HG02870 (cell line): ENCODE results near the gene PRSS57.
"Not testable (repeated sequence)": the region's sequence is repeated elsewhere in the genome, so short reads cannot be mapped to it uniquely, and the experiment has no call there.

ENCODE experiments used
- ATAC-seq: cut with Tn5 transposase; IDR thresholded peaks from one replicate; pipeline ENCODE4 v1.9.1; 2021; ENCODE audit warnings: mild to moderate bottlenecking, moderate library complexity; ENCODE audit not compliant: unreplicated experiment

The PRSS57 gene

GRCh38 chr19:698529-698928 lies 3.3 kb upstream of the PRSS57 start:
- ATAC-seq, result not testable (repeated sequence)

DNA sequence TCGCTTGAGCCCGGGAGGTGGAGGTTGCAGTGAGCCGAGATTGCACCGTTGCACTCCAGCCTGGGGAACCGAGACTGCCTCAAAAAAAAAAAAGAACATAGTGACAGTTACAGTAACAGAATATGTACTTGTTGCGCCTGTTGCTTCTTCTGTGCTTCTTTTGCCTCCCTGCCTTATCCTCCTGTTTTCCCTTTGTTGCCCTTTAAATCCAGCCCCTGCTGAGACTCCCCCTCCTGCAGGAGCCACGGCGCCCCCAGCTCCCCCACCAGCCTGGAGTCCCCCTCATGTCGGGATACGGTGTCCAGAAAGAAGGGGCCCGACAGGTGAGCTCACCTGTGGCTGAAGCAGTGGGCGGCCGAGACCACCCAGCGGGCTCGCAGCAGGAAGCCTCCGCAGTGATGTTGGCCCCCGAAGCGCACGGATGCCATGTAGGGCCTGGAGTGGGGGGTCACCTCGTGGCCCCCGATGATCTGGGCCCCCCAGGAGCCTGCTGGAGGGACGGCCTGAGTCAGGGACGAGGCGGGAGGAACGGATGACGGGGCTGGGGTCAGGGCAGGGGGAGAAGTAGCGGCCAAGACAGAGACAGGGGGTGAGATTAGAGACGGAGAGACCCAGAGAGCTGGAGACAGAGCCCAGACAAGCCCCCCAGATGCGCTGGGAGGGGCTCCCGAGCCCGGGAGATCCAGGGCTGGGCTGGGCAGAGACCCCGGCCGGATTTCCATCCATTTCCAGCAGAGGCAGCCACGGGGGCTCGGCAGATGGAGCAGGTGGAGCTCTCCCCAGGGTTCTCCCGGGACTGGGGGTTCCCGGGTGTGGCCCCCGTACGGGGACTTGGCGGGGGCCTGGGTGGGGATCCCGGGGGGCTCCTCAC lies 536 bp downstream of the PRSS57 start:
- ATAC-seq, result no peak

DNA sequence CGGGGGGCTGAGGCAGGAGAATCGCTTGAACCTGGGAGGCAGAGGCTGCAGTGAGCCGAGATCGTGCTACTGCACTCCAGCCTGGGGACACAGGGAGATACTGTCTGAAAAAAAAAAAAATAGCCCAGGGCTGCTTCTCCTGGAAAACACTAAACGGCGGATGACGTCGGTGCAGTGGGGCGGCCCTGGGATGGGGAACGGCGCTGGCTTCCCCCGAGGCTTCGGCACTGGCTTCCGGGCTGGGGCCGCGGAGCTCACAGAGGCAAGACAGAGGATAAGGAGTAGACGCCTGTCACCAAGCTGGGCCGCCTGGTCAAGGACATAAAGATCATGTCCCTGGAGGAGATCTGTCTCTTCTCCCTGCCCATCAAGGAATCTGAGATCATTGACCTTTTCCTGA lies 5.0 kb downstream of the PRSS57 start:
- no peak for ATAC-seq

DNA sequence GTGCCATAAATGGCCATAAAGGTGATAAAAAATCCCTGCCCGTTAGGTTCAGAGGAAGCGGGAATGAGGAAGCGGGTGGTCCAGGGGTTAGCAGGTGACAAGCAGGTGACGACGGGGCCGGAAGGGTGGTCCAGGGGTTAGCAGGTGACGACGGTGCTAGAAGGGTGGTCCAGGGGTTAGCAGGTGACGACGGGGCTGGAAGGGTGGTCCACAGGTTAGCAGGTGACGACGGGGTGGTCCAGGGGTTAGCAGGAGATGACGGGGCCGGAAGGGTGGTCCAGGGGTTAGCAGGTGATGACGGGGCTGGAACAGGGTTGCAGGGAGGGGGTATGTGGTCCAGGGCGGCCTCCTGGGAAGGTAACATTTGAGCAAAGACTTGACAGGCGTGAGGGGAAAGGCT lies 6.3 kb downstream of the PRSS57 start:
- no peak for ATAC-seq

DNA sequence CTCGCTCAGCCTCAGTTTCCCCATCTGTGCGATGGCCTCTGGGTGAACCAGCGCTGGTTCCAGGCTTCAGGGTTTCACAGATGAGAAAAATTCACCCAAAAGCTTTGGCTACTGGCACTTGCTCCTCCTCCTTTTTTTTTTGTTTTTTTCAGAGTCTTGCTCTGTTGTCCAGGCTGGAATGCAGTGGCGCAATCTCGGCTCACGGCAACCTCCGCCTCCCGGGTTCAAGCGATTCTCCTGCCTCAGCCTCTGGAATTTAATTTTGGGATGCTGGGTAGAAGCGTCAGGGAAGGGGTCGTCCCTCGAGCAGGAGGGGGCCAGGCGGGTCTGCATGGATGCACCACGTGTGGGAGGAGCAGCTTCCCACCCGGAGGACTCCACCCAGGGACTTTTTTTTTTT lies 7.0 kb downstream of the PRSS57 start:
- no peak for ATAC-seq

DNA sequence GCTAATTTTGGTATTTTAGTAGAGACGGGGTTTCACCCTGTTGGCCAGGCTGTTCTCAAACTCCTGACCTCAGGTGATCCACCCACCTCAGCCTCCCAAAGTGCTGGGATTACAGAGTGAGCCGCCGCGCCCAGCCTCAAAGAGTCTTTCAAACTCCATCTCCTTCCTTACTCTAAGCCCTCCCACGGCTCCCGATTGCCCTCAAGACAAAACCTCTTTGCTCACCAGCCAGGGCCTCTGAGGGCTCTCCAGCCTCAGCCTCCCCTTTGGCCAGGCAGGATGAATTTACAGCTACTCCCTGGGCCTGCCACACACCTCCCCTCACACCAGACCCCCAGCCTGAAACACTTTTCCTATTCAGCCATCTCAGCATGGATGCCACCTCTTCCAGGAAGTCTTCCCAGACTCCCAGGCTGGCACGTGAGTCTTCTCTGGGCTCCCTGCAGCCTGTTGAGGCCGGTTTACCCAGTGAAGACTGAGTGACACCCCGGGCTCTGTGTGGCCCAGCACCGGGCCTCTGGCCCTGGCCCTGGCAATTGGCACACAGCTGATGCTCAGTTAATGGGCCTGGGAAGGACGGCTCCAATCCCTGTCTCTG lies 7.6 kb downstream of the PRSS57 start:
- ATAC-seq, result no peak

DNA sequence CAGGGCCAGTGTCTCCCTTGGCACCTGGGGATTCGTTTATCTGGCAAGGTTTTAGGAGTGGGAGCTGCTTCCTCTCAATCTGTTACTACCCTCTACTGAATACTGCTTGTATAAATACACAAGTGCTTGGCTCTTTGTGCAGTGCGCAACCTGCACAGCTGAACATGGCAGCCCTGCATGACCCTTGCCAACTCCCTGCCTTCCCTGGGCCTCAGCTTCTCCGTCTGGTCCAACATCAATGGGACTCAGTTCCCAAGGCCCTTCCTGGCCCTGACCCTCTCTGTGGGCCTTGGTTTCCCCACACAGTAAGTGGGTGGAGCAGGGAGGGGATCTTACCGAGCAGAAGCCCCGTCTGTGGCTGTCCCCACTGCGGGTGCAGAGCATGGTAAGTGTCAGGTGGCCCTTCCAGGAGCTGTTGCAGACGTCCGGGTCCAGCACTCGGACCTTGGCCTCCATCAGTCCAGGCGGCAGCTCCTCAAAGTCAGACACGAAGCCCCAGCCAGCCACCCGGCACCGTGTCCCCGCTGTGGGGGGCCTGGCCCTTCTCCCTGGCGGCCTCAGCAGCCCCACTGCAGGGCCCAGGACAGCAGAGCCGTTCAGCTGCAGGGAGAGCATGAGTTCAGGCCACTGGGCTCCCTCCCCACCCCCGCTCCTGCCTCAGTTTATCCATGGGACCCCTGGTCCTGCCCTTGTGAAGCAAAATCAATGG lies 8.5 kb downstream of the PRSS57 start:
- ATAC-seq, result no peak

- ATAC-seq, result no peak
These were observed 9.8 kb downstream of the PRSS57 start for GRCh38 chr19:685454-685931.

DNA sequence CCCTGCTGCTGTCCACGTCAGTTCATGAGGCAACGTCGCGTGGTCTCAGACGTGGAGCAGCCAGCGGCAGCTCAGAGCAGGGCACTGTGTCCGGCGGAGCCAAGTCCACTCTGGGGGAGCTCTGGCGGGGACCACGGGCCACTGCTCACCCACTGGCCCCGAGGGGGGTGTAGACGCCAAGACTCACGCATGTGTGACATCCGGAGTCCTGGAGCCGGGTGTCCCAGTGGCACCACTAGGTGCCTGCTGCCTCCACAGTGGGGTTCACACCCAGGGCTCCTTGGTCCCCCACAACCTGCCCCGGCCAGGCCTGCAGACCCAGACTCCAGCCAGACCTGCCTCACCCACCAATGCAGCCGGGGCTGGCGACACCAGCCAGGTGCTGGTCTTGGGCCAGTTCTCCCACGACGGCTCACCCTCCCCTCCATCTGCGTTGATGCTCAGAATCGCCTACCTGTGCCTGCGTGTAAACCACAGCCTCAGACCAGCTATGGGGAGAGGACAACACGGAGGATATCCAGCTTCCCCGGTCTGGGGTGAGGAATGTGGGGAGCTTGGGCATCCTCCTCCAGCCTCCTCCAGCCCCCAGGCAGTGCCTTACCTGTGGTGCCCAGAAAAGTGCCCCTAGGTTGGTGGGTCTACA lies 12.5 kb downstream of the PRSS57 start:
- no peak for ATAC-seq

- ATAC-seq, result no peak
These were observed 13.9 kb downstream of the PRSS57 start for GRCh38 chr19:681029-682019.

DNA sequence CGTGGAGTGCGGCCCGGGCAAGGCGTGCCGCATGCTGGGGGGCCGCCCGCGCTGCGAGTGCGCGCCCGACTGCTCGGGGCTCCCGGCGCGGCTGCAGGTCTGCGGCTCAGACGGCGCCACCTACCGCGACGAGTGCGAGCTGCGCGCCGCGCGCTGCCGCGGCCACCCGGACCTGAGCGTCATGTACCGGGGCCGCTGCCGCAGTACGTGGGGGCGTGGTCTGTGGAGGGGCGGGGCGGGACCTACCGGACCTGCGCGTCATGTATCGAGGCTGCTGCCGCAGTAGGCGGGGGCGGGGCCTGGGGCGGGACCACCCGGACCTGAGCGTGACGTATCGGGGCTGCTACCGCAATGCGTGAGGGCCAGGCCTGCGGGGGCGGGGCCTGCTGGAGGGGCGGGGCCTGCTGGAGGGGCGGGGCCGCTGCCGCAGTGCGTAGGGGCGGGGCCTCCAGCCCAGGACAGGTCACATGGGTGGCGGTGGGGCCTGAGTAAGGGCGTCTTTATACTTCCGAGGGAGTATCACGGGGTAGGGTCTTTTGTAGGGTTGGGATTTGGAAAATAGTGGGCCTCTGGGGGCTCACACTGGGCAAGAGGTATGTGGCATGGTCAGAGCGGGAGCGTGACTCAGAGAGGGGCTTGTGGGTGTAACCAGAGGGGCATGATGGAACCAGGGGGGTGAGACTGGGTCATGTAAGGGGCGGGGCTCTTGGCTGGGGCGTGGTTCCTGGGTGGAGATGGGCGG lies 14.8 kb downstream of the PRSS57 start:
- peak; percentile 64 for ATAC-seq

GRCh38 chr19:679418-680286 lies 15.6 kb downstream of the PRSS57 start:
- peak; percentile 12 for ATAC-seq

DNA sequence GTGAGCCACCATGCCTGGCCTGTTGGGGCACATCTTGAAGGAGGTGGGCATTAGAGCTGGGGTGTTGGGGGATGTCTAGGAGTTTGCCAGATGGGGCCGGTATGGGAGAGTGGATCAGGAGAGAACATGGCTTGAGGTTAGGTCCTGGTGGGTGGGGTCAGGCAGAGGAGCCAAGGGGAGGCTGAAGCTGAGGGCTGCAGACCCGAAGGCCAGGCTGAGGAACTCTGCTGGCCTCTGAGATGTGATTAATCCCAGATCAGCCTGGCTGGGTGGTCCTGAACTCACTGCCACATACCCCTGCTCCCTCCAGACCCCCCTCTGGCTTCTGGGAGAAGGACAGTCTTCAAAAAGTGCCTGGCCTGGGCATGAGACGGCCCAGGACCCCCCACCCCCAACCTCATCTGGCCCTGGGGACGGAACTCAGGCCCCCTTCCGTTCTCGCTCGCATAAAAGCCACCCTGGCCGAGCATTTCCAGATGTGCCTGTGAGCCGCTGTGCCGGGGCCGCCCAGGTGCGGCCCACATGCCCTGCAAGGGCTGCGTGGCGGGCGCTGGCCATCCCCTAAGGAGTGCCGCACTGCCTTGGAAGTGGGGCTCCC lies 16.4 kb downstream of the PRSS57 start:
- no peak for ATAC-seq

GRCh38 chr19:677601-678436 lies 17.4 kb downstream of the PRSS57 start:
- ATAC-seq, result no peak

GRCh38 chr19:677201-677600 lies 18.1 kb downstream of the PRSS57 start:
- no peak for ATAC-seq

DNA sequence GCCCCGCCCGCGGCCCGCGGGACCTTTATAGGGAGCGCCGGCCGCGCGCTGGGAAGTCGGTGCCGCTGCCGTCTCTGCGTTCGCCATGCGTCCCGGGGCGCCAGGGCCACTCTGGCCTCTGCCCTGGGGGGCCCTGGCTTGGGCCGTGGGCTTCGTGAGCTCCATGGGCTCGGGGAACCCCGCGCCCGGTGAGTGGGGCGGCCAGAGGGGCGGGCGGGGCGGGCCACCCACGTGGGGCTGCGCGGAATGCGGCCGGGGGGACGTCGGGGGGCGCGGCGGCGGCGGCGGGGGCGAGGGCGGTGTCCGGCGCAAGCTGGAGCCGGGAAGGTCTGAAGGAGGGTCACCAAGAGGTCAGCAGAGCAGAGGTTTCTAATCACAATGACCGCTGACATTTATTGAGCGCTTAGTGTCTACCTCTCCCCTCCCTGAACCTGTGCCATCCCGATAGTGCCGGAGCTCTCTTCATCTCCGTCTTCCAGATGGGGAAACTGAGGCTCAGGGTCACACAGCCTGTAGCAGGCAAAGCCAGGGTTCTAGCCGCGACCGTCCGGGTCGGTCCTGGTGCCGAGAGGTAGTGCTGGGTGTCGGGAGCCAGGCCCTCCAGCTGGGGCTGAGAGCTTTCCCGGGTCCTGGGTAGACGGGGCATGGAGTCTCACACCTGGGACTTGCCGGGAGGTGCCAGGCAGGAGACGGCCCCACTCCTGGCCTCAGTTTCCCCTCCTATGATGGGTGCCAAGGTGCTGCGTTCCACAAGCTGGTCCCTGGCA lies 18.7 kb downstream of the PRSS57 start, which contains the start of gene FSTL3:
TSS of gene FSTL3 (plus strand) at position 54 of the 767 bp plus-strand sequence. CDS start at position 86, 32 bp downstream.
- no peak for ATAC-seq
